ENCODE results near the gene MORC4.
"Not testable (repeated sequence)": the region's sequence is repeated elsewhere in the genome, so short reads cannot be mapped to it uniquely, and the experiment has no call there.

The MORC4 gene

DNA sequence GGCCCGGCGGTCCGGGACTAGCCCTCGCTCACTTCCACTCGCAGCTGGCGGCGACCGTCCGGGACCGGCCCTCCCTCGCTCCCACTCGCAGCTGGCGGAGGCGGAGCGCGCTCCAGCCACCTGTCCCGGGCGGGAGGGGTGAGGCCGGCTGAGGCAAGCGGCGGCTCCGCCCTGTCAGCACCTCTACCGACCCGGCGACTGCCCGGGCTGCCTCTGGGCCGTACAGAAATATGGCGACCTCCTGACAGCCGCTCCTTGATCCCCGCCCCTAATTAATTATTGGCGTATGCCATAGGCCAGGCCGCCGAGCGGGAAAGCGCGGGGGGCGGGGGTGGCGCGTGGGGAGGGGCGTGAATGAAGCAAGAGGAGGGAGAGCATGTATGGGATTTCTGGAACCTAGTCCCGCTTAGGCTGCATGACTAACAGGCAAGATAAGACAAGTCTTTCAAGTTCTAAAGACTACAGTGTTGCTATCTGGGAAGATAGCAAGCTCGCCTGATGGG lies at the start of gene MORC4:
TSS of gene MORC4 (minus strand) at position 200 of the 503 bp plus-strand sequence. CDS start 243 bp downstream, outside the sequence.
- DNase-seq (ENCODE audit: low spot score) = peak; percentile 66

DNA sequence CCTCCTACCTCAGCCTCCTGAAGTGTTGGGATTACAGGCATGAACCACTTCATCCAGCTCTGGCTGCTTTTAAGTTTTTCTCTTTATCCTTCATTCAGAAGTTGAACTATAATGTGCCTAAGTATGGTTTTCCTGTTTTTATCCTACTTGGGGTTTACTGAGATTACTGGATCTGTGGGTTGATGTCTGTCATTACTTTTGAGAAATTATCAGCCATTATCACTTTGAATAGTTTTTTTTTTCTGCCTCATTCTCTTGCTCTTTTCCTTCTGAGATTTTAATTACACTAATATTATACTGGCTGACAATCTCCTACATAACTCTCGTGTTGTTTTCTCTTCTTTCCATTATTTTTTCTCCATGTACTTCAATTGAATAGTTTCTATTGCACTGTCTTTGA lies 47.6 kb upstream of the MORC4 start:
- no peak for DNase-seq (ENCODE audit: low spot score)

DNA sequence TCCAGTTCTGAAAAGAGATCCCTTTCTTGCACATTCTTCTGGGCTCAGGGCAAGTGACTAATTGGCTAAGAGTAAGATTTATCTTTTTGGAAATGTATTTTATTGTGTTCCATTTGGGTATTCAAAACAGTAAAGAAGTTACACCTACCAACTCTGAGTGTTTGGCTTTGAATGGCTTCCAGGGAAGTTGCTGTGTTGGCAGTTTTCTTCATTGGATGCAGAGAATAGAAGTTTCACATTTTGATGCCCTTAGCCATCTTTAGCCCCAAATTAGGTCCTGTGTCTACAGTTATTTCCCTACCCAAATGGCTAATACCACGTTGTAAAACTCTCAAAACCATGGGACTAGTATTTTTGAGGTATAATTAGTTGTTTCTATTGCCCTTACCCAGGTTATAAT lies 29.7 kb upstream of the MORC4 start:
- DNase-seq (ENCODE audit: low spot score) = no peak

DNA sequence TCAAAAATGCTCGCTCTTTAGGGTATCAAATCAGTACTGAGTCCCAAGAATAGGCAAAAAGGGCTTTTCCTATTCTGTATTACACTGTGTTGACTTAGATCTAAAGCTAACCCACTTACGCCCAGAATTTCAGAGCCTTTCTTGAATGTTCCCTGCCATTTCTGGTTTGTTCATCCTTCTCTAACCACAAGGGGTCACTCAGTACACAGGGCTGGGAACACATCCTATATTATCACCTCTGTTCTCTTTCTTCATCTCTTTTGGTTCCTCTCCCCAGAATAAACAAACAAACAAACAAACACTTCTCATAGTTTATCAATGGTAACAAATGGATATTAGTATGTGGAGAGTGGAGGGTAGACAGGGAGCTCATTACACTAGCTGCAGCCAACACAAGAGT lies 25.5 kb upstream of the MORC4 start:
- DNase-seq (ENCODE audit: low spot score) = peak; percentile 20

DNA sequence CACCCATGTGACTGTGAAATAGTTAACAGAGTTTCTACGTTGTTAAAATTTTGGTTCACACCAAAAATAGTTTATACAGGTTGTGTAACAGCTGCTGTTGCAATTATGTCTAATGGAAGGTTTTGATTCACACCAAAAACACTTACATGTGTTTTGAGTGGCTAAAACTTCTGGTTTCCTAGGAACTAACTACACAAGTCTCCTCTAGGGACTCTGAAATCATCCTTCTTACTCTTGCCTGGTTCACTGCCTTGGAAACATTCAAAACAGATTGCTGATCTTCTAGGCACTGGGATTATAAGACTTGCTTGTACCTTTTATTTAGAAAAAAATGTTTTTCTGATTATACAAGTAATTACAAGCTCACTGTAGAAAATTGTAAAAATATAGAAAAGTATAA lies 14.9 kb upstream of the MORC4 start:
- peak; percentile 5 for DNase-seq (ENCODE audit: low spot score)

DNA sequence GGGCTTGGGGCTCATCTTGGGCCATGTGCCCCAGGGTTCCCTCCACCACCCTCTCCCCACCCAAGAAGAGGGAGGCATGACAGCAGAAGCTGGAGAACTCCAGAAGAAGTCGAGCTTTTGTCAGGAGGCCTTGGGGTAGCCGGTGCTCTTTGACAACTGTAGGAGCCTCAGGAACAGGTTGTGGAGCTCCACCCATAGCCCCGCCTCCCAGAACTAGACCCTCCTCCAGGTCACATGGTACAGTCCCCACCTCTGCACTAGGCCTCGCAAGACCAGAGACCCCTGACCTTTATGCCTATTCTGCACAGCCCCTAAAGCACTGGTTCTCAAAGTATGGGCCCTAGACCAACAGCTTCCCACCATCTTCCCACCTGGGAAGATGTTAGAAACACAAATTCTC lies 8.0 kb upstream of the MORC4 start:
- no peak for DNase-seq (ENCODE audit: low spot score)

DNA sequence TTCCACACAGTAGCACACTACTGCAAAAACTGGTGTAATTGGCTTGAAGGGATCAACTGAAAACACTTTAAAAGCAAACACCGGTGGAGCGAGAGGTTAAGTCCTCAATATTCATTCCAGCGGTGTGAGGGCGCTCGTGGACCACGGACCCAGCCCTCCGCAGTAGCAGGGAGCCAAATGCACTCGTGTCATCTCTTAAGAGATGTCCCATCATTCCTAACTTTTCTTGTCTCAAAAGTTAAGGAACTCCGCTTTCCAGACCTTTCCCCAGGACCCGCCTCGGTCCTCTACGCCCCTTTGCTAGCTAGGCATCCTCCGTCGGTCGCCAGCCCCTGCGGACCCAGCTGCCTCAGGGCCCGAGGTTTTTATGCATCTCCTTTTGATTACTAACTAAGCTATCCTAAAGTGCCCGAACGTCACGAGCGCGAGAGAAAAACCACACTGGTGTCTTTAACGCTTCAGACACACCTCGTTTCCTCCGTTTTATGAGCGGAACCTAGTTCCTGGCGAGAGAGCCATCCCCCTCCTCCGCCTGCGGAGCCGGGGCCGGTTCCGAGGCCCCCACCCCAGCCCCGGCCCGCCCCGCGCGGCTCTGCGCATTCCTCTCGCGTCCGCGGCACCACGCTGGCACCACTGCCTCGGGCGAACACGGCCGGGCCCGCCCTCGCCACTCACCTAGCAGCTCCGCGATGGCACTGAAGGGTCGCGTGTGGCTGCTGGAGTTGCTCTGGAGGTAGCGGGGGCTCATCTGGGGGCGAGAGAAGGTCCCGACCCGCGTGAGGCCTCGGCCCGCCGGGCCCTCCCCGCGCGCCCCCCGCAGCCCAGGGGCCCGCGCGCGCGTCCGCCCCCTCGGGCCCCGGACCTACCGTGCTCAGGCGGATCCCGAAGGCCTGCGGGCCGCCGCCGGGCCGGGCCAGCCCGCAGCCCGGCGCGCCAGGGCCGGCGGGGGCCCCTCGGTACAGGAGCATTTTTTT lies 723 bp downstream of the MORC4 start:
- peak; percentile 52 for DNase-seq (ENCODE audit: low spot score)

DNA sequence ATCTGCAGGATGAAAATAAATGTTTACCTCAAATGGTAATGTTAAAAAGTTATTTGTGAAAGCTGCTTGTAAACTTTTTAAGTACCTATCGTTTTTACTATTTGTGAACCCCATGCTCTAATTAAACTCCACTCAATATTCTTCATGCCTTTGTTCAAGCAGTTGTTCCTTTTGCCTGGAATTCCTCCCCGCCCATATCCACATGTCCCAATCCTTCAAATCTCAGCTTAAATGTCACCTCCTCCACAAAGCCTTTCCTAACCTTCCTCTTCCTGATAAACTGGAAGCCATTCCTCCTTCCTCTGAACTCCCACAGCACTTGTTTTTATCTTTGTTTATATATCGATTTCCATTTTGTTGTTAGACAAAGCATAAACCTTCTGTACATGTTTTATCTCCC lies 2.4 kb downstream of the MORC4 start:
- DNase-seq (ENCODE audit: low spot score) = no peak

DNA sequence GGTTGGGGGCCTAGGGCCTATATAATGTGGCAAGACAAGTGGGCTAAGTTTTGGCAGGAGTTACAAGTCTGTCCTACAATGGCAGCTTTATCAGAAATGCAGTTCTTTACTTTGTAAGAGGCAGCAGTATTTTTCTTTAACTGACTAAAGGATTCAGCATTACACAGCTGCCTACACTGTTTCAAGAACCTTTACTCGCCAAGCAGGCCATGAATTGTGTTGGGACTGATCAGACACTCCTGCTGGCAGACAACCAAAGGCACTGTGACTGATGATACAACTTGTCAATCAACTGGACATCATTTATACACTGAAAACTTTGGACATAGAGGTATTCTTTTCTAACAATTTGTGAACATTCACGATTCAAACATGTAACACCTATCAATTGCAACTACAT lies 4.3 kb downstream of the MORC4 start:
- no peak for DNase-seq (ENCODE audit: low spot score)

DNA sequence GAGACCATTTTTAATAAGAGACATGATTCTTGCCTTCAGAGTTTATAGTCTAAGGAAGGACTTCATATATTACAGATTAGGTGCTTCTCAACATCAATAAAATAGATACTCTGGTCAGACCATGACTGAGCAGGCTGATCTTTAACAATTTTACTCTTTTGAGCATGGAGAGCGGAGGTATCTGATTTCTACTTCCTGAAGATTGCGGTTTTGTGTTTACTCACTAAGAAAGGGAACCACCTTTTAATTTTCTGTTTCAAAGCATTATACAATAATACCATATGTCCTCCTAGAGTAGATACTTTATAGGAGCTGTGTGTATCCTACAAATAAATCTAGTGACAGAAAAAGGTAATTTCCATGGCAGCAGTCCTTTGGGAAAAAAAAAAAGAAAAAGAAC lies 12.5 kb downstream of the MORC4 start:
- DNase-seq (ENCODE audit: low spot score) = no peak

DNA sequence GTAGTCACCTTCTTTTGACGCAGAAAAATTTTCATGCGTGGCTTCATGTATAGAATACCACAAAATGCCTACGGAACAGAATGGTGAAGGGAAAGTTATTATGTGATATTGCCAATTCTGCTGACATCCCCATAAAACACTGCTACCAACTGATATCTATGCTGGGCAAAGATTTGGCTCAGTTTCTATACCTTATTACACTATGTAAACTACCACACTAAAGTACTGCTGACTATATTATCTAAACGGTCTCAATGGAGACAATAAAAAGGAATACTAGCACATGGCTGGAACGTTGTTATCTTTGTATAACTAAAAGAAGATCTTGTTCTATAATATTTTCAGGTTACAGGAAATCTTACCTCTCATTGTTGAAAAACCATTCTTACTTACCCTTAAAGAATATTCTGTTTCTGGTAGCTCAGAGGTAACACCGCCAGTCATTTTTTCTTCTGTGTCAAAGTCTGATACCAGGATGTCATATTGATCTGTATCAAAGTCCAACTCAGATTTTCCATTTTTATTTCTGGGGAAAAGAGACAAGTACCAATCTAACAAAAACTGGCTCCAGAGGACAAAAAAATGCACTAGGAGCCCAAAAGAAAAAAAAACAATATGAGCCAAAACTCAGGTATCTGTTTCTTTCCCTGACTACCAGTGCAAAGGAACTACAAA lies 18.9 kb downstream of the MORC4 start:
- DNase-seq (ENCODE audit: low spot score) = no peak

DNA sequence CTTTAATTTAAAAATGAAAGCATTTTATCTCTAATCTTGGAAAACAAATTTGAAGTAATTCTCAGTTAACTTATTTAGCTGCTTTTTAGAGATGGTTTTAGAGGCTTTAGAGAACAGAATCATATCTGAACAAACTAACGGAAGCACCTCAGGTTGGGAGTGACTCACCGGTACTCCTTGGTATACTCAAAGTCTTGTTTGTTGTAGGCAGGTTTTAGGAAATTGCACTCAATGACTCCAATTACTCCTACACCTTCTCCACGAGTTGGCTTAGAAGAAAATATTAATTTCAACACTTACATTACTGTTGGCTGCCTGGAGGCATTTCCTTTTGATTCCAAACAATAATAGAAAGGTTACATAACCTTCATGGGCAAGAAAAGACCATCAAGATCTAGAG lies 23.6 kb downstream of the MORC4 start:
- DNase-seq (ENCODE audit: low spot score) = no peak

DNA sequence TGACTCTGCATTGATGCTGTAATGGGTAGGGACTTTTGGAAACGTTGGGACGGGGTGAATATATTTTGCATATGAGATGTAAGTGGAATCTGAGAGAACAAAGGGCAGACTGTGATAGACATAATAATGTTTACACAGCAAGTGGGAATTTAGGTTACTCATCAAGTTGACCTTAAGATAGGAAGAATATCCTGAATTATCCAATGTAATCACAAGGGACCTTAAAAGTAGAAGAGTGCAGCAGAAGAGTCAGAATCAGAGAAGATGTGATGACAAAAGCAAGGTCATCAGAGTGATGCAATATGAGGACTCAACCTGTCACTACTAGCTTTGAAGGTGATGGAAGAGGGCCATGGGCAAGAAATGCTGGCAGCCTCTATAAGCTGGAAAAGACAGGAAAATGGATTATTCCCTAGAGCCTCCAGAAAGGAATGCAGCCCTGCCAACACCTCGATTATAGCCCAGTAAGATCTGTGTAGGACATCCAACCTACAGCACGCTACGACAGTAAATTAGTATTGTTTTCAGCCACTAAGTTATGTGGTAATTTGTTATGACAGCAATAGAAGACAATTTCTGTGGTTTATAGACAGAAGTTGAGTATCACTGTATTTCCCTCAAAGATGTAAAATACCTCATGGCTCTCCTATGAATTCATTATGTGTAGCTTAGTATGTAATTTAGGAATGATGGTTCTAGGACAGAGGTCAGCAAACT lies 26.4 kb downstream of the MORC4 start:
- no peak for DNase-seq (ENCODE audit: low spot score)

DNA sequence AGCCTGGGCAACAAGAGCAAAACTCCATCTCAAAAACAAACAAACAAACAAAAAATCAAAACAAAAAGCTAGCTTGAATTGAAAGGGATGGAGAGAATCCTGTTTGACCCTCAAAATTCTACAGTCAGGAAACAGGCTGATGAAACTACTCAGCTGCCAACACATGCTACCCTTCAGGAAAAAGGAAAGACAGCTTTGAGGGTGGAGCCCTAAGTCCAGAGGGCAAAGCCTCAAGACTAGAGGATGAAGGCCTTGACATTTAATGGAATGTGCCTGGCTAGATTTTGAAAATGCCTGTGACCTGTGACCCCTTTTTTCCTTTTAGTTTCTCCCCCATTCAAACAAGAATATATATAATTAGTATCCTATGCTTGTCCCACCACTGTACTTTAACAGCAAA lies 27.1 kb downstream of the MORC4 start:
- DNase-seq (ENCODE audit: low spot score) = no peak

DNA sequence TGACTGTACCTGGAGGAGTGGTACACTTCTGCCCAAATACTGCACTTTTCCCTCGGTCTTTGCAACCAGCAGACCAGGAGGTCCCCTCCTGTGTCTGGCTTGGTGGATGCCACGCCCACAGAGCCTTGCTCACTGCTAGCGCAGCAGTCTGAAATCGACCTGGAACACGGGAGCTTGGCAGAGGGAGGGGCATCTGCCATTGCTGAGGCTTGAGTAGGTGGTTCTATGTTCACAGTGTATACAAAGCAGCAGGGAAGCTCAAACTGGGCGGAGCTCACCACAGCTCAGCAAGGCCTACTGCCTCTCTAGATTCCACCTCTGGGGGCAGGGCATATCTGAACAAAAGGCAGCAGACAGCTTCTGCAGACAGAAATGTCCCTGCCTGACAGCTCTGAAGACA lies 33.5 kb downstream of the MORC4 start:
- DNase-seq (ENCODE audit: low spot score) = not testable (repeated sequence)

DNA sequence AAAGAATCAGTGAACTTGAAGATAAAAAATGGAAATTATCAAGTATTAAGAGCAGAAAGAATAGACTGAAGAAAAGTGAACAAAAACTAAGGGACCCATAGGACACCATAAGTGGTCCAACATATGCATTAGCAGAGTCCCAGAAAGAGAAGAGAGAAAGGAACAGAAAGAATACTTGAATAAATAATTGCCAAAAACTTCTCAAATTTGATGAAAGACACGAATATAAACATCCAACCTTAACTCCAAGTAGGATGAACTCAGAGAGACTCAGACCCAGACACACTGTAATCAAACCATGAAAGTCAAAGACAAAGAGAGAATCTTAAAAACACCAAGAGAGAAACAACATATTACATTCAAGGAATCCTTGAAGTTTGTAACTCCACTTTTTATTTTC lies 35.7 kb downstream of the MORC4 start:
- no peak for DNase-seq (ENCODE audit: low spot score)

DNA sequence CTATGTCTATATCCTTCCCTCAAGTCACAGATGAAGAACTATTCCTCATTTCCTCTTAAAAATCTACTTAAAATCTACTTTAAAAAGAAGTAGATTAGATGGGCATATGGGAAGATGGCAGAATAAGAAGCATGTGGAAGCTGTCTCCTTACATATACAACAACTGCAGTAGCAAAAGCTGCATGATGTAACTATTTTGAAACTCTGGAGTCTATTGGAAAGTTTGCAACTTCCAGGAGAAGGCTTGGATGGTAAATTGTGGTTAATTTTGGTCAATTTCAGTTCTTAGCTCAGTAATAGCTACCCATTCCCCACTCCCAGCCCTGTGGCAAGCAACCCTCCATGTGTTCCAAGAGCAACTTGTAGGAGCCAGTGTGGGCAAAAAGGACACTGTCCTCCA lies 36.9 kb downstream of the MORC4 start:
- DNase-seq (ENCODE audit: low spot score) = no peak

DNA sequence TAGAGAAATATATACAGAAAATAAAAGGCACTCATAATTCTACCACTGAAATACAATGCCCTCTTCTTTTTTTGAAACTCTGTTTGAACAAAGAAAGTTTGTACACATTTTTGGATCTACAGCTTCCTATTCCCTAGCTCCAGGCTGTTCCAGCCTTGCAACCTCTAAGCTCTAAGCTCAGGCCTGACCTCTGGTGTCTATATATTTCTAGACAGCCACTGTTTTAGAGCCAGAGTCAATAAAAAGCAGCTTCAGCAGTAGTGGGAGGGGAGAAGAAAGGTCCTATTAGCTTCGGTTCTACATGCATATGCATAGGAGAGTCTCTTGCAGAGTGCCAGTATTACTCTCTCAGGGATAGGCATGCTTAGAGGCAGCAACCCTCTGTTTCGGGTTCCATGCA lies 40.1 kb downstream of the MORC4 start:
- DNase-seq (ENCODE audit: low spot score) = peak; percentile 14

DNA sequence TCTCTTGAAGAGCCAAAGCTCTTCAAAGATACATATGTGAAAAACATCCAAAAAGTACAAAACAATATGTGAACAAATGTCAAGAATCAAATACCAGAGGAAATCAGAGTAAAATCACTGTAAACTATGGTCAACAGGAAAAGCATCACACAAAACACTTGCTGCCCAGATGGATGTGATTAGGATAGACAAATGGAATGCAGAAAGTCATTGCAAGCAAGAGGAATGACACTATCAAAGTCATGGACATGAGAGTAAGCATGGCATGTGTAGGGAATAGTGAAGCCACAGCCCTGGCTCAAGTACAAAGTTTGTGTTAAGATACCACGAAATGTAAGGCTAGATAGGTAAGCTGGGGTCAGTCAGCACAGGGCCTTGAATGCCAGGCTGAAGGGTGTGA lies 42.2 kb downstream of the MORC4 start:
- peak; percentile 14 for DNase-seq (ENCODE audit: low spot score)

DNA sequence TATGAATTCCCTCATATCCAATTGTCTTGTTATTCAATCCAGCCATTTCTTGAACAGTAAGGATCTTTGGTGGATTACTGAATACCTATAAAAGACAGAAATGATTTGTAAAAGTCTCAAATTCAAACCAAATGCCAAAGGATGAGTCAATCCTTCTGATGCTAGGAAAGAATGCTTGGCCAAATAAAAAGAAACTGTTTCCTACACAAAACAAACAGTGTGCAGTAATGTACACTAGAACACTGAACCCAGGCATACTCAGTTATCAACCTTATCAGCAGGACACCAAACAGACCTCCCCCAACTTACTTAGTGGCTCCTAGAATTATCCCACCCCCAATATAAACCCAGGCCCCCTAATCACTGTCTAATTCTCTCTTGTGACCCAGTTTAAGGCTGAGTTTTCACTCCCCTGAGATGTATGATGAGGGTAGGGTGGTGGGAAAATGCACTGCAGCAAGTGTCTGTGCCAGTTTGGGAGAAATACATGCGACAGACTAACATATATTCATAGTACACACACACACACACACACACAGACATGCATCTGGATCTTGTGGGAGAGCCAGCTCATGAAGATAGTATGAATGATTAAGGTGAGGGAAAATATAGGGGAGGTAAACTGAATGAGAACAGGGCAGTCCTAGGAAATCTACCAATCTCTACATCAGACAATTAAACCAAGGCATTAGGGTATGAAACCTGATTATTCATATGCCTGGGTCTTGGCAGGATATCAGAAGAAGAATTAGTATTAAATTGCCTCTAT lies 44.8 kb downstream of the MORC4 start:
- peak; percentile 14 for DNase-seq (ENCODE audit: low spot score)

DNA sequence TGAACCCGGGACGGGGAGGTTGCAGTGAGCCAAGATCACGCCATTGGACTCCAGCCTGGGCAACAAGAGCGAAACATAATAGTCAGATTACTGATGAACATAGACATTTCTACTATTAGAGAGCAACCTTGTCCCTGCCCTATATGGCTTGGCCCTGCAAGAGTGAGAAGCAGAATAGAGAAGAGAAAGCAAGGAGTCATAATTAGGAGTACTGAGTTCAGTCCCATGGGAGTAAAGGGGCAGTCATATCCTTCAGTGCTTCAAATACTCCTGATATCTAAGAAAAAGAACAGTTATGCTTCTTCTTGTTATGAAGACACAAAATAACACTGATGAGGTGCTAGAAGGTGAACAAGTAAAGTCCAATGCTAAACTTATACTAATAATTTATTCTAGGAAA lies 46.0 kb downstream of the MORC4 start:
- no peak for DNase-seq (ENCODE audit: low spot score)

DNA sequence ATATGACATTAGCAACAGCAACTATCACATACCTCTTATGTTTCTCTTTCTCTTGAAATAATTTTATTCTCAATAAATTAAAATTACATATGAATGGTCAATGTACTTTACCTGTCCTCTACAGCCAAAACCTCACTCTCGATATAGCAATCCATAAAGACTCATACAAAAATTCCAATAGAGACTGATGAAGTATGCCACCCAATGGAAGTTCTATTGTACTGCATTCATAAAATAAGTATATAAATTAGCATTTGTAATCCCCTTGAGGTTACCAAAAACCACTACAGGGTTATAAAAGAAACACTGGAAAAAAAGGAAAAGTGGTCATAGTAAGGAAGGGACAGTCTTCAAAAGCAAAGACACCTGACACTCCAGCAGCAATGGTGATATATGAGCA lies 47.0 kb downstream of the MORC4 start:
- no peak for DNase-seq (ENCODE audit: low spot score)
